ENCODE data around the gene MOSMO. TPM values are rescaled to one million over a fixed set of nuclear protein-coding genes. Genes with fewer than 3 reads are reported as not detected.

Gene MOSMO
- total and polyA plus RNA-seq, 4 donors, result 3.4 to 19.6 (median 13.6) TPM

DNA sequence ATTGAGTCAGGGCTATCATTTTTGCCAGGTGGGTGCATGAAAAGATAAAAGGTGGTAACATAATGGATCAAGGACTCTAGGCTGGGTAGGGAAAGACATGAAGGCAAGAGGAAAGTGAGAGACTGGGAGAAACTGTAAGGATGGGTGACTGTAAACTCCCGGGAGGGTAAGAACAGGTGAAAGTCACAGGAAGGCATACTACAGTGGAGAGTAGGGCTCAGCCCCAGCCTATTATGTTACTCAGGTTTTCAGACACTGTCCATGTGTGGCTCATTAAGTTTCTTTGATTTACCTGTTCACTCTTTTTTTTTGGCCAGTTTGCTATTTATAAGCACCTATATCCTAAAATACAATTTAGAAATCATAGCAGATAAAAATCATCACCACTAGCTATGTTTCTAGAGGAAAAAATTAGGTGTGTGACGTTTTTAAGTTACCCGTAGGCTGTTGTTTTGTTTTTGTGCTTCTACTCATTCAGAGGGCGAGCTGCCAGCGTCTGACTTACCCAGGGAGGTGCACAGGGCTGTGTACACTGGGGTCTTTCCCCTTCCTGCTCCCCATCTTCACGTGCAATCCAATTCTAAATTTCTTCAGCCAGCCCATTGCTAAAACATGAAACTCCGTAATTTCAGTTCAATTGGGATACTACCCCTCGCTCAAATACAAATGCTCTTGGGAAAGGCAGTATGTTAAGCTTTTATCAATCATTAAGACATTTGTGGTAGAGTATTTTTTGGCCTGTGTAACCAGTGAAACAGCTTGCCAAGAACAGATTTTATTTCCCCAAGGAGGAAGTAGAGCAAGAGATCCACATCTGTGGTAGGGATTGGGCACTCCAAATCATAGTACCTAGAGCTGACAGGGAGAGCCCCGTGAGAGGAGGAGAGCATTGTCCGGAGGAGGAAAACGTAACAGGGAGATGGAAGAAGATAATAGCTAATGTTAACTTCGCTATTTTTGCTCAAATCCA, 62.7 kb downstream of the MOSMO start:
- Histone ChIP-seq H3K9me3 (ENCODE audit: control insufficient read depth, low read length) (no peaks in the 10 kb centered on the region), H3K4me1 (ENCODE audit: control insufficient read depth in 1 of 2, insufficient read depth in 2 of 2, low read length in 2 of 2) (peaks cover 0 to 9% of the 10 kb centered on the region in 2 donors), H3K36me3 (ENCODE audit: control insufficient read depth in 1 of 2, insufficient read depth in 2 of 2, low read length in 1 of 2) (no peaks in the 10 kb centered on the region), H3K27me3 (ENCODE audit: control insufficient read depth in 1 of 2, insufficient read depth in 2 of 2, low read length in 1 of 2) (no peaks in the 10 kb centered on the region), H3K27ac (ENCODE audit: low read depth in 1 of 2, low read length in 2 of 2) (no peak overlapping the region), H3K4me3 (ENCODE audit: low read length in 2 of 2) (no peak overlapping the region)
- intact Hi-C loops (cut with DNase I), result no loop called here
- 10% methylated on average over 12 of the region's 12 CpGs for WGBS, 2 donors
- ATAC-seq (ENCODE audit: low FRiP score) (no peak), DNase-seq (peak in 1 of 2 donors; percentile 51)

DNA sequence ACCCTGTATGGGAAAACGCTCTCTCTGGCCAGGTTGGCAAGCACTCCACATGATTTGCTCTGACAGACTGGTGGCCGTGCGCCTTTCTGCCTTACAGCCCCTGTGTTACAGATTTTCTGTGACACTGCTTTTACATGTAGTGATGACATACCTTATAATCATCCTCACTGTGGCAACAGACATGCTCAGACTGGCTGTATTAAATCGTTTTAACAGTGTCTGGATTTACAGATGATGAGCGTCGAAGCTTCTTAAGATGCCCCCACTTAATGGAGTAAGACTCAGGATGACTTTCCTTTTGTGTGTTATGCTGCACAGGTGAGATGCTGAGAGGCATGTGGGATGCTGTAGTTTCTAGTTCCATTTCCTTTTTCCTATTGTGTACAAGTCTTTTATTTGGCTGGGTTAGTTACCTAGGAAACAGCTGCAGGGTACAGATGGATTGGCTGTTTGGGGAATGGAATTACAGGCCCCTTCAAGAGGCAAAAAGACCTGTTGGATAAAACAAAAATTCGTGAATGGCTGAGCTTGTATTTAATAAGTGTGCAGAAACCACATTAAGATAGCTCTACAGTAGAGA, 63.5 kb downstream of the MOSMO start:
- no peak overlapping the region for H3K27ac ChIP-seq (ENCODE audit: low read depth in 1 of 2, low read length in 2 of 2)
- no peaks in the 10 kb centered on the region for H3K27me3 ChIP-seq (ENCODE audit: control insufficient read depth in 1 of 2, insufficient read depth in 2 of 2, low read length in 1 of 2)
- H3K36me3 ChIP-seq (ENCODE audit: control insufficient read depth in 1 of 2, insufficient read depth in 2 of 2, low read length in 1 of 2), result no peaks in the 10 kb centered on the region
- no peak overlapping the region for H3K4me3 ChIP-seq (ENCODE audit: low read length in 2 of 2)
- H3K9me3 ChIP-seq (ENCODE audit: control insufficient read depth, low read length), result no peaks in the 10 kb centered on the region
- DNase-seq (no peak), ATAC-seq (ENCODE audit: low FRiP score) (no peak)
- intact Hi-C loops (cut with DNase I), result no loop called here
- 47 to 55% methylated on average over 7 of the region's 7 CpGs for WGBS, 2 donors
- H3K4me1 ChIP-seq (ENCODE audit: control insufficient read depth in 1 of 2, insufficient read depth in 2 of 2, low read length in 2 of 2), result peaks cover 0 to 9% of the 10 kb centered on the region in 2 donors

DNA sequence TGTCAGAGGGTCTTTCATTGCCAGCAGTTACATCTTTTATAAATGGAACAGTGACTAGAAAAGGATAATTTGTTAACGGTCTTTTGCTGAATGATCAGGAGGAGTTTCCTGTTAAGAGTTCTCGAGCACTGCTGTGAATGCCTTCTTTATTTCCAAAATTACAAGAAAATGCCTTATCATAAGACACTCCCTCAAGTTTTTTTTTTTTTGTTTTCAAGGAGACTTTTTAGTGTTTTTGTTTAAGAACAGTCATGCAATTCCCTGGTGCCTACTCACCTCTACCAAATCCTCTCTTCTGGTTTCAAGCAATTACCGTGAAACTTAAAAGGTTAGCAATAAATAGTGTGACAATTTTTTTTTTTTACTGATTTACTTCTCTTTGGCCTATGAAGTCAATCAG, 65.4 kb downstream of the MOSMO start:
- Histone ChIP-seq H3K4me3 (ENCODE audit: low read length in 2 of 2) (no peak overlapping the region), H3K27ac (ENCODE audit: low read depth in 1 of 2, low read length in 2 of 2) (no peak overlapping the region), H3K27me3 (ENCODE audit: control insufficient read depth in 1 of 2, insufficient read depth in 2 of 2, low read length in 1 of 2) (no peaks in the 10 kb centered on the region), H3K4me1 (ENCODE audit: control insufficient read depth in 1 of 2, insufficient read depth in 2 of 2, low read length in 2 of 2) (peaks cover 0 to 9% of the 10 kb centered on the region in 2 donors), H3K9me3 (ENCODE audit: control insufficient read depth, low read length) (no peaks in the 10 kb centered on the region), H3K36me3 (ENCODE audit: control insufficient read depth in 1 of 2, insufficient read depth in 2 of 2, low read length in 1 of 2) (no peaks in the 10 kb centered on the region)
- 91 to 94% methylated on average over 3 of the region's 3 CpGs for WGBS, 2 donors
- intact Hi-C loops (cut with DNase I), result no loop called here
- DNase-seq, result no peak
- no peak for ATAC-seq (ENCODE audit: low FRiP score)

DNA sequence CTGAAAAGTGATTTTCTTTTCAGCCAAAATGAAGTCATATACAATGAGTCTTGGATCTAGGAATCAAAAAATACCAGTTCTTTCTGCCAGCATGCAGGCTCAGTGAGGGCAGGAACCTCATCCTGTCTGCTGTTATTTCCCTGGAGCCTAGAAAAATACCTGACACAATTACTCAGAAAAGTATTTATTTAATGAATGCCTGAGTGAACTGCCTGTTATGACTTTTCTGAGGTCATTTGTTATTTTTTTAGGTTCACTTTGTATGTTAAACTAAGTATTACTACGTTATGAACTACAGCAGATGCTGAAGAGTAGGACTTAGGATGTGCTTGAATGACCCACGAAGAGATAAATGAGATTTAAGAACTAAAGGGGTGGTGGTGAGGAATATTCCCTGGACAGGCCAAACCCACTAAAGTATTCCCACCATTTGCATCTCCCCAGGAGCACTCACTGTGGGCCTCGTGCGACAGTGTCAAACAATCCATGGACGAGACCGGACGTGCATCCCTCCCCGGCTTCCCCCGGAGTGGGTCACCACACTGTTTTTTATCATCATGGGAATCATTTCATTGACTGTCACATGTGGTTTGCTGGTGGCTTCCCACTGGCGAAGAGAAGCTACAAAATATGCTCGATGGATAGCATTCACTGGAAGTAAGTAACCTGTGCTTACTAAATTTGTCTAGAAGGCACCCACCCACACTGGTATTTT, 67.3 kb downstream of the MOSMO start:
- Histone ChIP-seq H3K27me3 (ENCODE audit: control insufficient read depth in 1 of 2, insufficient read depth in 2 of 2, low read length in 1 of 2) (no peaks in the 10 kb centered on the region), H3K36me3 (ENCODE audit: control insufficient read depth in 1 of 2, insufficient read depth in 2 of 2, low read length in 1 of 2) (peaks cover 0 to 3% of the 10 kb centered on the region in 2 donors), H3K4me1 (ENCODE audit: control insufficient read depth in 1 of 2, insufficient read depth in 2 of 2, low read length in 2 of 2) (peaks cover 0 to 1% of the 10 kb centered on the region in 2 donors), H3K4me3 (ENCODE audit: low read length in 2 of 2) (no peak overlapping the region), H3K9me3 (ENCODE audit: control insufficient read depth, low read length) (no peaks in the 10 kb centered on the region), H3K27ac (ENCODE audit: low read depth in 1 of 2, low read length in 2 of 2) (no peak overlapping the region)
- 91 to 94% methylated on average over 11 of the region's 11 CpGs for WGBS, 2 donors
- intact Hi-C loops (cut with DNase I), result loop anchor here (5.0 kb wide), 2 partner anchors 73 to 112 kb away; partner anchors contain the start of gene PDZD9 (in 1 of the 2)
- ATAC-seq (ENCODE audit: low FRiP score) (no peak), DNase-seq (no peak)

DNA sequence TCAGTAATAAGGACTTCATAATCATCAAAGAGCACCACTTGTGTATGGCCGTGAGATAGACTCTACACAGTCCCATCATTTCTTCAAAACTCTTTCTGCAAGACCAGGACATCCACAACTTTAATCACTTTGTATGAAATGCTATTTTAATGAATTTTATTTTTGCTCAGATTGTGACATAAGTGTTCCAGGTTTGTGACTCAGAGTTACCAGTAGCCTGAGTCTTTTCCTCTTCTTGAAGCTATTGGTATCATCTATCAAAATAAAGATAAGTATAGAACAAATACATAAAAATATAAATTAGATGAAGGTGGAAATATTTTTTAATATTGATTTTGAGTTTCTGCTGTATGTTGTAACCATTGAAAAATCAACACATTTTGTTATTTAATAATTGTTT, 67.9 kb downstream of the MOSMO start:
- intact Hi-C loops (cut with DNase I), result loop anchor here (2.0 to 5.0 kb wide), 3 partner anchors 67 to 112 kb away; partner anchors contain the start of genes MOSMO (in 1 of the 2) and PDZD9 (in 1 of the 2)
- no peaks in the 10 kb centered on the region for H3K4me1 ChIP-seq (ENCODE audit: control insufficient read depth in 1 of 2, insufficient read depth in 2 of 2, low read length in 2 of 2)
- no peaks in the 10 kb centered on the region for H3K27me3 ChIP-seq (ENCODE audit: control insufficient read depth in 1 of 2, insufficient read depth in 2 of 2, low read length in 1 of 2)
- WGBS, 2 donors, result 95 to 100% methylated on average over 1 of the region's 1 CpG
- no peak overlapping the region for H3K27ac ChIP-seq (ENCODE audit: low read depth in 1 of 2, low read length in 2 of 2)
- DNase-seq, result no peak
- peaks cover 0 to 3% of the 10 kb centered on the region in 2 donors for H3K36me3 ChIP-seq (ENCODE audit: control insufficient read depth in 1 of 2, insufficient read depth in 2 of 2, low read length in 1 of 2)
- no peak for ATAC-seq (ENCODE audit: low FRiP score)
- no peaks in the 10 kb centered on the region for H3K9me3 ChIP-seq (ENCODE audit: control insufficient read depth, low read length)
- no peak overlapping the region for H3K4me3 ChIP-seq (ENCODE audit: low read length in 2 of 2)

DNA sequence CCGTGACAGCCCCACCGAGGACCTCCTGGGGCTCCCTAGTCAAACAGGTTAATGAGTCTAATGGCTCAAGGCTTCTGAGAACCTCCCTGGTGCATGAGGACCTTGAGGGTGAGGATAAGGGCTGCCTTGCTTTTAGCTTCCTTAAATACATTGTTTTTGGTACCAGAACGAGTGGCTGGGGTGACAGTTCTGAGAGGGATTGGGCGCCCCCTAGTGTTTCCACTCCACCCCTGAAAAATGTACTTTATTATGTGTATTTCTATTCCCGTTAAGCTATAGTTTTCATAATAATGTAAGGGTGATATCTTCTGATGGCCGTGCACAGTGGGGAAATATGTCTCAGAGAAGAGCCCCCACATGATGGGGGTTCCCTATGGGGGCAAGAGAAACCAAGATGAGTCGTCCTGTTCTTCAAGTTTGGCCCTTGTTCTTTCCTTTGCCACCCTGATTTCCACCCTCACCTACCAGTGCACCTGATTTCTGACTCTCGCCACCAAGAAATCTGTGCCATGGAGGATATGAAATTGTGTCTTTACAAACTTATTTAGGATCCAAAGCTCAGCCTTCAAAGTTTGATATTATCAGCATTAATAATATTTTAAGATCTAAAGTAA, 69.9 kb downstream of the MOSMO start:
- Histone ChIP-seq H3K9me3 (ENCODE audit: control insufficient read depth, low read length) (no peaks in the 10 kb centered on the region), H3K27me3 (ENCODE audit: control insufficient read depth in 1 of 2, insufficient read depth in 2 of 2, low read length in 1 of 2) (no peaks in the 10 kb centered on the region), H3K4me3 (ENCODE audit: low read length in 2 of 2) (no peak overlapping the region), H3K36me3 (ENCODE audit: control insufficient read depth in 1 of 2, insufficient read depth in 2 of 2, low read length in 1 of 2) (peaks cover 2 to 3% of the 10 kb centered on the region in 2 donors), H3K4me1 (ENCODE audit: control insufficient read depth in 1 of 2, insufficient read depth in 2 of 2, low read length in 2 of 2) (no peaks in the 10 kb centered on the region), H3K27ac (ENCODE audit: low read depth in 1 of 2, low read length in 2 of 2) (no peak overlapping the region)
- DNase-seq, result peak; percentile 68 to 81
- WGBS, 2 donors, result 41 to 44% methylated on average over 8 of the region's 8 CpGs
- peak; percentile 59 for ATAC-seq (ENCODE audit: low FRiP score)
- intact Hi-C loops (cut with DNase I), result loop anchor here (2.0 to 5.0 kb wide), 3 partner anchors 69 to 109 kb away; partner anchors contain the start of genes MOSMO (in 1 of the 2) and PDZD9 (in 1 of the 2)

DNA sequence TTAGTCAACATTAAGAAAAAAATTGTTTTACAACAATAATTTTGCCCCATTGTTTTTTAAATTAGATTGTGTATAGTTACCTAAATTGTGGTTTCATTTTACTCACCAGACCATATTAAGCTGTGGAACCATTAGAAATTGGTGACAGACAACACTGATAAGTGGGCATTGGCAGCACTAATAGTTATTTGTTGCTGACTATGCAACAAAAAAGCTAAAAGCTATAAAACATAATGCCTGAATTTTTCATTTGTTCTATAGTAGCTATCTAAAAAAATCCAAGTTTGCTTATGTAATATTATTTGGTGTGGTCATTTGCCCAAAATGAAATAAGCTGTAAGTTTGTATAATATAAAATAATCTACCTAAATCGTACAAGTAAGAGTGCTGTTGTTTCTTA, 70.7 kb downstream of the MOSMO start:
- Histone ChIP-seq H3K27me3 (ENCODE audit: control insufficient read depth in 1 of 2, insufficient read depth in 2 of 2, low read length in 1 of 2) (no peaks in the 10 kb centered on the region), H3K36me3 (ENCODE audit: control insufficient read depth in 1 of 2, insufficient read depth in 2 of 2, low read length in 1 of 2) (peaks cover 2 to 3% of the 10 kb centered on the region in 2 donors), H3K9me3 (ENCODE audit: control insufficient read depth, low read length) (no peaks in the 10 kb centered on the region), H3K4me1 (ENCODE audit: control insufficient read depth in 1 of 2, insufficient read depth in 2 of 2, low read length in 2 of 2) (no peaks in the 10 kb centered on the region), H3K27ac (ENCODE audit: low read depth in 1 of 2, low read length in 2 of 2) (no peak overlapping the region), H3K4me3 (ENCODE audit: low read length in 2 of 2) (no peak overlapping the region)
- intact Hi-C loops (cut with DNase I), result loop anchor here (5.0 kb wide), 2 partner anchors 76 to 109 kb away; partner anchors contain the start of gene PDZD9 (in 1 of the 2)
- ATAC-seq (ENCODE audit: low FRiP score), result no peak
- WGBS, 2 donors, result 79 to 89% methylated on average over 1 of the region's 1 CpG
- DNase-seq, result no peak

DNA sequence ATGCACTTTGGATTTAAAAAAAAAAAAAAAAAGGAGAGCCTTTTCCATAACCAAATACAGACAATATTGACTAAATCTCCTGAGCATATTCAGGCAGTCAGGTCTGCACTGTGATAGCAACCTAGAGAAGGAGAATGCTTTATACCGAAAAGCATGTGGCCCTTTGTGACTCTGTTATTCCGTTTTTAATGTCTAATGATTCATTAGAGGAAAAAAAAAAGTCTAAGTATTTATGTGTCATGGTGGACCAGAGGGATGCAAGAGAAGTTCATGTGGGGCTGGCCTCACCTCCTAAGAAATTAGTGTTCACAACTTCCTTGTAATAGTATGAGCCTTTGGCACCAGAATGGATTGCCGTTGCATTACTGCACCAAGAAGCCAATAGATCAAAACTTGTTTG, 73.1 kb downstream of the MOSMO start:
- Histone ChIP-seq H3K36me3 (ENCODE audit: control insufficient read depth in 1 of 2, insufficient read depth in 2 of 2, low read length in 1 of 2) (peaks cover 3% of the 10 kb centered on the region in 2 donors), H3K27me3 (ENCODE audit: control insufficient read depth in 1 of 2, insufficient read depth in 2 of 2, low read length in 1 of 2) (no peaks in the 10 kb centered on the region), H3K4me1 (ENCODE audit: control insufficient read depth in 1 of 2, insufficient read depth in 2 of 2, low read length in 2 of 2) (no peaks in the 10 kb centered on the region), H3K4me3 (ENCODE audit: low read length in 2 of 2) (no peak overlapping the region), H3K9me3 (ENCODE audit: control insufficient read depth, low read length) (no peaks in the 10 kb centered on the region), H3K27ac (ENCODE audit: low read depth in 1 of 2, low read length in 2 of 2) (no peak overlapping the region)
- DNase-seq (no peak), ATAC-seq (ENCODE audit: low FRiP score) (no peak)
- intact Hi-C loops (cut with DNase I), result no loop called here
- WGBS, 2 donors, result 89 to 90% methylated on average over 3 of the region's 3 CpGs
